ENCODE measurements around the gene PCDH9. TPM values are rescaled to one million over a fixed set of nuclear protein-coding genes. Genes with fewer than 3 reads are reported as not detected.

The PCDH9 gene
- total RNA-seq, 4 donors from 2014 or later = 2.8 to 22.4 (median 12.9) TPM

- no peak for DNase-seq
- H3K36me3 ChIP-seq = no peaks in the 10 kb centered on the region
- 65 to 67% methylated on average over 4 of the region's 4 CpGs for WGBS, 2 donors
- no peaks in the 10 kb centered on the region for H3K9me3 ChIP-seq
- TF ChIP-seq POLR2A (IDR thresholded peaks at IDR 0.05) (no peak), CTCF (IDR thresholded peaks at IDR 0.05) (no peak)
- H3K4me3 ChIP-seq (replicated peaks in 1 of 3) = no peak overlapping the region
- no peaks in the 10 kb centered on the region for H3K27me3 ChIP-seq
- intact Hi-C loops (cut with DNase I) = no loop called here
- no peak overlapping the region for H3K27ac ChIP-seq
- no peaks in the 10 kb centered on the region for H3K4me1 ChIP-seq
Observed at GRCh38 chr13:67192751-67193150, 37.4 kb downstream of the PCDH9 start.

GRCh38 chr13:67186995-67187569 lies 43.1 kb downstream of the PCDH9 start:
- intact Hi-C loops (cut with DNase I) = no loop called here
- Histone ChIP-seq H3K27ac (no peak overlapping the region), H3K27me3 (no peaks in the 10 kb centered on the region), H3K4me1 (no peaks in the 10 kb centered on the region), H3K4me3 (replicated peaks in 1 of 3) (no peak overlapping the region), H3K36me3 (no peaks in the 10 kb centered on the region), H3K9me3 (no peaks in the 10 kb centered on the region)
- no peak for TF ChIP-seq CTCF (IDR thresholded peaks at IDR 0.05)
- TF ChIP-seq POLR2A (IDR thresholded peaks at IDR 0.05) = no peak
- DNase-seq = no peak
- 62 to 65% methylated on average over 6 of the region's 6 CpGs for WGBS, 2 donors

- intact Hi-C loops (cut with DNase I) = no loop called here
- Histone ChIP-seq H3K36me3 (no peaks in the 10 kb centered on the region), H3K4me3 (replicated peaks in 1 of 3) (no peak overlapping the region), H3K27ac (no peak overlapping the region), H3K27me3 (no peaks in the 10 kb centered on the region), H3K9me3 (no peaks in the 10 kb centered on the region), H3K4me1 (no peaks in the 10 kb centered on the region)
- 94 to 95% methylated on average over 7 of the region's 7 CpGs for WGBS, 2 donors
- DNase-seq = no peak
- no peak for TF ChIP-seq POLR2A (IDR thresholded peaks at IDR 0.05)
- no peak for TF ChIP-seq CTCF (IDR thresholded peaks at IDR 0.05)
Observed at GRCh38 chr13:67184247-67184646, 45.9 kb downstream of the PCDH9 start.

- intact Hi-C loops (cut with DNase I) = no loop called here
- TF ChIP-seq CTCF (IDR thresholded peaks at IDR 0.05) (no peak), POLR2A (IDR thresholded peaks at IDR 0.05) (no peak)
- 68 to 83% methylated on average over 1 of the region's 1 CpG for WGBS, 2 donors
- Histone ChIP-seq H3K27me3 (no peaks in the 10 kb centered on the region), H3K4me3 (replicated peaks in 1 of 3) (no peak overlapping the region), H3K9me3 (no peaks in the 10 kb centered on the region), H3K36me3 (no peaks in the 10 kb centered on the region), H3K27ac (no peak overlapping the region), H3K4me1 (no peaks in the 10 kb centered on the region)
- DNase-seq = no peak
Observed at GRCh38 chr13:67183151-67183550, 47.0 kb downstream of the PCDH9 start.

GRCh38 chr13:67175836-67176459 lies 54.2 kb downstream of the PCDH9 start:
- intact Hi-C loops (cut with DNase I) = no loop called here
- Histone ChIP-seq H3K27me3 (no peaks in the 10 kb centered on the region), H3K27ac (no peak overlapping the region), H3K4me3 (replicated peaks in 1 of 3) (no peak overlapping the region), H3K4me1 (no peaks in the 10 kb centered on the region), H3K36me3 (no peaks in the 10 kb centered on the region), H3K9me3 (no peaks in the 10 kb centered on the region)
- no peak for DNase-seq
- TF ChIP-seq POLR2A (IDR thresholded peaks at IDR 0.05) = no peak
- no peak for TF ChIP-seq CTCF (IDR thresholded peaks at IDR 0.05)
- WGBS, 2 donors = 88 to 91% methylated on average over 2 of the region's 2 CpGs

Measured in thyroid gland (tissue), 4 donors.